Stimulated activated CD8-positive, alpha-beta memory T cell treated with anti-CD3 and anti-CD28 coated beads, Interleukin-4, amount 100 ng/mL, for 1 hour (primary cell): ENCODE results near the gene PRM1.
"Not testable (repeated sequence)": the region's sequence is repeated elsewhere in the genome, so short reads cannot be mapped to it uniquely, and the experiment has no call there.

Source experiments
- DNase-seq, 2 donors: peaks; one replicate each; pipeline ENCODE4 v3.0.0-alpha.2; 2020; ENCODE audit warnings: low read depth in 2 of 2, low spot score in 1 of 2

Gene PRM1

DNA sequence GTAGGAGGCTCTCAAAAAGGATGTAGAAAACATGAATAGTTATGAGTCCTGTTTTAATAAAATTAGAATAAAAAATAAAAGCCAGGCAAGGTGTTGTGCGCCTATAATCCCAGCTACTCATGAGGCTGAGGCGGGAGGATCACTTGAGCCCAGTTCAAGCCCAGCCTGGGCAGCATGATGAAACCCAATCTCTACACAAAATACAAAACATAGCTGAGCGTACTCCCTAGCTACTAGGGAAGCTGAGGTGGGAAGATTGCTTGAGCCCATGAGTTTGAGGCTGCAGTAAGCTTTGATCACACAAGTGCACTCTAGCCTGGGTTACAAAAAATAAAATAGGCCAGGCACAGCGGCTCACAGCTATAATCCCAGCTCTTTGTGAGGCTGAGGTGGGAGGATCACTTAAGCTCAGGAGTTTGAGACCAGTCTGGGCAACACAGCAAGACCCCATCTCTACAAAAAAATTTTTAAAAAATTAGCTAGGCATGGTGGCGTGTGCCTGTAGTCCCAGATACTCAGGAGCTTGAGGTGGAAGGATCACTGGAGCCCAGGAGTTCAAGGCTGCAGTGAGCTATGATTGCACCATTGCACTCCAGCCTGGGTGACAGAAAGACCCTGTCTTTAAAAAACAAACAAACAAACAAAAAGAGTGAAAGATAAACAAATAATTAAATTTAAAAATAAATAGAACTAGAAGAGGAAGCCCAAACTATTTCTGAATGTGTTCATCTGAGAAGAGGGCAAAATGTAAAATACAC, 17.2 kb upstream of the PRM1 start:
- no peak for DNase-seq

DNA sequence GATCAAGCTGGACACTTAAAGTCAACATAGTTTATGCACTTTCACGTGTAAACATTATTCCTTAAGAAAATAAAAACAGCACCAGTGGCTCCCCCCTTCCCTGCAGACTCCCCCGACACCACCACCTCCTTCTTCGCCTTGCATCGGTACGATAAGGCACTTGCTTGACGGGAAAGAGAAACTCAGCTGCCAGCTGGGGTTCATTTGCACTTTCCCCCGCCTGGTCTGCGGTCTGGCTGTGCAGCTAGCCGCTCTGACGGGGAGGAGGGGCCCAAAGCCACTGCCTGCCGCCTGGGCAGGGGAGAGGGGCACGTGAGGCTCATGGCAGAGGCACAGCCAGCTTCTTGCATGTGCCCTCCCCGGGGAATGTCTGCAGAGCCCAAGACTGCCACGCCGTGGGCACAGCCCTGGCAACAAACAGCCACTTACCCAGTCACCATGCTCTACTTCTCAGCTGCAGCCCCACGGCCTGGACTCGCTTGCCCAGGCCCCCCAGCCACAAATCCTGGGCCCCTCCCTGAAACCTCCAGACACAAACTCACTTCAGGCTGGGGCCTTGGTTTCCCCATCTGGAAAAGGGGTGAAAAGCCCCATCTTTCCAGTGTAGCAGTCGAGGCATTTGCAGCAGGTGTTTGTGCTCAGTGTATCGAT, 16.5 kb upstream of the PRM1 start:
- DNase-seq, result peak; percentile 21 to 57

DNA sequence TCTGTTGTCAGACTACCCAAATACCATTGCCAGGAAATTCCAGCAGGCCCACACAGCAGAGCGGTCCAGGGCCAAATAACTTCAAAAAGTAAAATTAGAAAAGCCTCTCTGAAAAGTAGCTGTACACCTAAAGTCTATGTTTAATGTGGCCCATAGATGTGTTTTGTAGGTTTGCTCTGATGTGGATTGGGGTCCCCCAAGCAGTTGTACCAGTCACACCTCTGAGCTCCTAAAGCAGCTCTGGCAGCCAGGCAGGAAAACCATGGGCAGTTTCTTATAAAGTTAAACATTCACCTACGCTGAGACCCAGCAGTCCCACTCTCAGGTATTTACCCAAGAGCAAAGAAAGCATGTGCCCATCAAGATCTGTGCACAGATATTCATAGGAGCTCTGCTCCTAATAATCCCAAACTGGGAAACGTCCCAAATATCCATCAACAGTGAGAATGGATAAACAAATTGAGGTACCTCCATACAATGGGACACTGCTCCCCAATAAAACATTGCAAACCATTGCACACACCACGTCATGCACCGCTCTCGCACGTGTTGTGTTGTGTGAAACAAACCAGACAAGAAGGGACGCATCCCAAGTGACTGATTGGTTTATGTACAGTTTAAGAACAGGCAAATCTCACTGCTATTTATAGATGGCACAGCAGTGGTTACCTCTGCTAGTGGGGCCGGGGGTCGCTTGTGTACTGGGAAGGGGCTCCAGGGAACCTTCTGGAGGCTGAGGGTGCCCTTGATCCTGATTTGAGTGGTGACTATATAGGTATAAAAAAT, 15.8 kb upstream of the PRM1 start:
- DNase-seq, result no peak

DNA sequence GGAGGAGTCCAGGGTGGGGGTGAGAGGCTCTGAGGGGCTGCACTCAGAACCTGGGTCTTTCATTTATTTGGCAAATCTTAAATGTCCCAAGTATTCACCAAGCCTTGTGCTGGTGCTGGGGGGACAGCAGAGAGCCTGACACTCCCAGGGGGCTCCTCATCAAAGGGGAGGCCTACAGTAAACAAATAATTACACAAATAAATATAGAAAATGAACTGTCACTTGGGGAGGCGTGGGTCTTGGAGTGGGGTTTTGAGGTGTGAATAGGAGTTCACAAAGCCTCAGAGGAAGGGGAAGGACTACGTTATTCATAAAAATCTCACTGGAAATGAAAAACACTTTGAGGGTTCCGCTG, 15.2 kb upstream of the PRM1 start:
- no peak for DNase-seq

DNA sequence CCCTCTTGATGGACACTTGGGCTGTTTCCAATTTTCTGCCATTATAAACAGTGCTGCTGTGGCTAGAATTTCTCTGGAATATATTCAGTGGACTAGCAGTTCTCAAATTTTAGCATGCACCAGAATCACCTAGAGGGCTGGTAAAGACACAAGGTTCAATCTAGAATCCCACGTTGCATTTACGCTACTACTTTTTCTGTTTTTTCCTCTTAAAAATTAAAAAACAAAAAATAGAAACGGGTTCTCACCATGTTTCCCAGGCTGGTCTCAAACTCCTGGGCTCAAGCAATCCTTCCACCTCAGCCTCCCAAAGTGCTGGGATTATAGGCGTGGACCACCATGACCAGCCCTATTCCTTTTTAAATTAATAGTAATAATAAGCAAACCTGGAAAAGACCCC, 14.5 kb upstream of the PRM1 start:
- no peak for DNase-seq

DNA sequence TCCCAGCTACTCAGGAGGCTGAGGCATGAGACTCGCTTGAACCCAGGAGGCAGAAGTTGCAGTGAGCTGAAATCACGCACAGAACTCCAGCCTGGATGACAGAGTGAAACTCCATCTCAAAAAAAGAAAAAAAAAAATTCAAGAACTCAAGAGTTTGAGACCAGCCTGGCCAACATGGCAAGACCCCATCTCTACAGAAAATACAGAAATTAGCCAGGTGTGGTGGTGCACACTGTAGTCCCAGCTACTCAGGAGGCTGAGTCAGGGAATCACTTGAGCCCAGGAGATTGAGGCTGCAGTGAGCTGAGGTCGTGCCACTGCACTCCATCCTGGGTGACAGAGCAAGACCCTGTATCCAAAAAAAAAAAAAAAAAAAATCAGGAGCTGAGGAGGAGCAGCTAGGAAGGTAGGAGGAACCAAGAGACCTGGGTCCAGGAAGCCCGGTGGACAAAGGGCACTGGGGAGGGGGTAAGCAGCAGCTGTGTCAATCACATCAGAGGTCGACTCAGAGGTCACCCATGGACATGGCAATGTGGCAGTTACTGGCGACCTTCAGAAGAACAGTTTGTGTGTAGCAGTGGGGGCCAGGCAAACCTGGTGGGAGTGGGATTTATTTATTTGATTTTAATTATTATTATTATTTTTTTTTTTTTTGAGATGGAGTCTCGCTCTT, 11.1 kb upstream of the PRM1 start:
- DNase-seq, result no peak

DNA sequence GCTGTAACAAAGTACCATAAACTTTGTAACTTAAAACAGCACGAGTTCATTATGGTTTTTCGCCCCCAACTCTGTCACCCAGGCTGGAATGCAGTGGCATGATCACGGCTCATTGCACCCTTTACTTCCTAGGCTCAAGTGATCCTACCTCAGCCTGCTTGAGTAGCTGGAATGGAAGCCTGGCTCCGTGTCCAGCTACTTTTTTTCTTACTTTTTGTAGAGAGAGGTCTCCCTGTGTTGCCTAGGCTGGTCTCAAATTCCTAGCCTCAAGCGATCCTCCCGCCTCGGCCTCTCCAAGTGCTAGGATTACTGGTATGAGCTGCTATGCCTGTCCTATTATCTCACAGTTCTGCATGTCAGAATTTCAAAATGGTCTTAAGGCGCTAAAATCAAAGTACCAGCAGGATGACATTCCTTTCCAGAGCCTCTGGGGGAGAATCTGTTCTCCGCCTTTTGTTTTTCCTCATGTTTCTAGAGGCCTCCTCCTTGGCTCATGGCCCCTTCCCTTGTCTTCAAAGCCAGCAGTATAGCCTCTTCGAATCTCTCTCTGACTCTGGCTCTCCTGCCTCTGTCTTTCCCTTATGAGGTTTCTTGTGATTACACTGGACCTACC, 10.1 kb upstream of the PRM1 start:
- no peak for DNase-seq

DNA sequence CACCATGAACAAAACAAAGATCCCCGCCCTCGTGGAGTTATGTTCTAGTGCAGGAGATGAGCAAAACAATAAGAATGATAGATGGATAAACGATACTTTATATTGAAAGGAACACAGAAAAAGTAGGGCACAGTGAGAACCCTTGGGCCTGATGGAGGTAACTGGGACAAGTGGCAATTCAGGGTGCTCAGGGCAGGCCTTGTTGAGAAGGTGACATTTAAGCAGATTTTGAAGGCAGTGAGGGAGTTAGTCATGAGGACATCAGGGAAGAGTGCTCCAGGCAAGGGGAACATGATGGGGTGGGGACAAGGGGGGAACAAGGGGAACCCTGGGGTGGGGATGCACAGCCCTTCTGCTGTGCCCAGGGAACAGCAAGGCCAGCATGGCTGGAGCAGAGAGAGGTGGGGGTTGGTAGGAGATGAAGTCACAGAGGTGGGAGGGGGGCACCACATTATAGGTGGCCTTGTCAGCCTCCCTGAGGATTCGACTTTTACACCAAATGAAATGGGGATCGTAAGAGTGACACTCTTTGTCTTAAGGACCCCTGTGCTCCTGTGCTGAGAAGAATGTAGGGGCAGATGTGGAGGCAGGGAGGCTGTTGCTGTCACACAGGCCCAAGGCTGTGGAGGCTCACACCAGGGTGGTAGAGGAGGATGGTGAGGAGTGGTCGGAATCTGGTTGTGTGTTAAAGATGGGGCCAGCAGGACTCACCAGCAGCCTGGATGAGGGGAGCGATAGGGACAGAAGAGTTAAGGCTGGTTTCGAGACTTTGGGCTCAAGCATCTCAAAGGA, 9.2 kb upstream of the PRM1 start:
- DNase-seq, result no peak

DNA sequence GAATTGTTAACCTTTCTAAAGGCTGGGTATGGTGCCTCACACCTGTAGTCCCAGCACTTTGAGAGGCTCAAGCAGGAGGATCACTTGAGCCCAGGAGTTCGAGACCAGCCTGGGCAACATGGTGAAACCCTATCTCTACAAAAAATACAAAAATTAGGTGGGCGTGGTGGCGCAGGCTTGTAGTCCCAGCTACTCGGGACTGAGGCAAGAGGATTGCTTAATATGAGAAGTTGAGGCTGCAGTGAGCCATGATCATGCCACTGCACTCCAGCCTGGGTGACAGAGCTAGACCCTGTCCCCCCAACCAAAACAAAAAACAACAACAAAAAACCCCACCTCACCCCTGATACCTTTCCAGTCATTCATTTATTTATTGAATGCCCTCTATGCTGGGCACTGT, 8.6 kb upstream of the PRM1 start:
- not testable (repeated sequence) for DNase-seq

DNA sequence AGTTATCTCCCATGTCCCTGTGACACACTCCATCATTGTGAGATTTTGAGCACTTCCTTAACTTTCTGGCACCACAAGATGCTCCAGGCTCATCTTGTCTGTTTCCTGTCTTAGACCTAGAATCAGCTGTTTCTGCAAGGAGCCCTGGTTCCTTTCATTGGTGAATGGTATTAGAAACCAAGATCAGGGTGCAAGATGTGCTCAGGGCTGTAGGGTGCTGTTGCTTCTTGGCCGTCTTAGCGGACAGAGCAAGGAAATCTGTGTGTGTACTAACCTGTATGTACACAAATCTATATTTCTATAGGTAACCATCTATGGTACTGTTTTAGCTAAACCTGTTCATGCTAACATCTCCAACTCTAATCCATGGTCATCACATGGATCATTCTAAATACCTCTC, 8.1 kb upstream of the PRM1 start:
- no peak for DNase-seq

DNA sequence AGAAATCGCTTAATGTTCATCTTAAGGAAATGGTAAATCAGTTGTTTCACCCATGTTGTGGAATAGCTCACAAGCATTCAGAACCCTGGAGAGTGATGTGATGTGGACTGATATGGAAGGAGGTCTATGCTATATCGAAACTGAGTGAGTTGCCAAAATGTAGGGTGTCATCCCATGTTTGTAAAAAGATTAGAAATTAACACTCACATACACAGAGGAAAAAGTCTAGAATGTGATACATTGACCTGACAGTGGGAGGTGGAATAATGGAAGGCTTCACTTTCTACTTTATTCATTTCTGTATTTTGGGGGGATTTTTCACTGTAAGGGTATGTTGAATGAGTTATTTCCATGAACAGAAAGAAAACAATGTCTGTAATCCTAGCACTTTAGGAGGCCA, 4.7 kb upstream of the PRM1 start:
- no peak for DNase-seq

DNA sequence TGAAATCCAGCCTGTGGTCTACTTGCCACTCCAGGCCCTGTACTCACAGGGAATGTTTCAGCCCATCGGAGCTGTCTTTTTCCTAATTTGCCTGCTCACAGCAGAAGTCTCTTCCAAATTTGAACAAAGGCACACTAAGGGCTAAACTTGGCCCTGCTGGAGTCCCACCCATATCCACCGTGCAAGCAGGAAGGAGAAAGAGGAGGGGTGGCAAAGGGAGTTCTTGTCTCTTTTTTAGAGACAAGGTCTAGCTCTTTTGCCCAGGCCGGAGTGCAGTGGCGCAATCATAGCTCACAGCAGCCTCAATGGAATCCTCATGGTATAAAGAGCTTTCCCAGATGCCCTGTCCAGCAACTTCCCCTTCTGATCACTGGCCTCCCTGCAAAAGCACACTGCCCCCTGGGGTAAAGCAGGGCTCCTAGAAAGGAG, 2.7 kb upstream of the PRM1 start:
- no peak for DNase-seq

DNA sequence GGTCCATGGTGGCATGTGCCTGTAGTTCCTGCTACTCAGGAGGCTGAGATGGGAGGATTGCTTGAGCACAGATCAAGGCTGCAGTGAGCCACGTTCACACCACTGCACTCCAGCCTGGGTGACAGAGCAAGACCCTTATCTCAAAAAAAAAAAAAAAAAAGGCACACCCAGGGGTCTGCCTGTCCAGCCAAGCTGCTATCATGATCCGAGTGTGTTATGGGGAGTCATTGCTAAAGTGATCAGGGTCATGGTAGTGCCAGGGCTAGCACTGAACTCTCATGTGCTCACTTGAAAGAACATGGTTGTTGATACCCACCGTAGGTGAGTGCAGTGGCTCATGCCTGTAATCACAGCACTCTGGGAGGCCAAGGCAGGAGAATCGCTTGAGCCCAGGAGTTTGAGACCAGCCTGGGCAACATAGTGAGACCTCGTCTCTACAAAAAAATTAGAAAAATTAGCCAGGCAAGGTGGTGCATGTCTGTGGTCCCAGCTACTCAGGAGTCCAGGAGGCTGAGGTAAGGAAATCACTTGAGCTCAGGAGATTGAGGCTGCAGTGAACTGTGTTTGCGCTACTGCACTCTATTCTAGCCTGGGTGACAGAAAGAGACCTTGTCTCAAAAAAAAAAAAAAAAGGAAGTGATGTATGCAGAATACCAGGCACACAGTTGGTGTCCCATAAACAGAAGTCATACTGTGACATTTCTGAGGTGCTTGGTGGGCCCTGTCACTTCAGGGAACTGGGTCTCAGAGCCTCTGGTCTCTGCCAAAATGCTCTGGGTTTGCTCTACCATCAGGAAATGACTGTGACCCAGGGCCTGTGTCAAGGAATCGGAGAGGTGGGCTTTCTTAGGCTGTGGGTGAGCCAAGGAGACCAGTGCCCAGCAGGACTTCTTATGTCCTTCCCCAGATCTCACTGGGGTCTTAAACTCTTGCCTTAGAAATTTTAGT, 2.2 kb downstream of the PRM1 start:
- DNase-seq, result no peak

DNA sequence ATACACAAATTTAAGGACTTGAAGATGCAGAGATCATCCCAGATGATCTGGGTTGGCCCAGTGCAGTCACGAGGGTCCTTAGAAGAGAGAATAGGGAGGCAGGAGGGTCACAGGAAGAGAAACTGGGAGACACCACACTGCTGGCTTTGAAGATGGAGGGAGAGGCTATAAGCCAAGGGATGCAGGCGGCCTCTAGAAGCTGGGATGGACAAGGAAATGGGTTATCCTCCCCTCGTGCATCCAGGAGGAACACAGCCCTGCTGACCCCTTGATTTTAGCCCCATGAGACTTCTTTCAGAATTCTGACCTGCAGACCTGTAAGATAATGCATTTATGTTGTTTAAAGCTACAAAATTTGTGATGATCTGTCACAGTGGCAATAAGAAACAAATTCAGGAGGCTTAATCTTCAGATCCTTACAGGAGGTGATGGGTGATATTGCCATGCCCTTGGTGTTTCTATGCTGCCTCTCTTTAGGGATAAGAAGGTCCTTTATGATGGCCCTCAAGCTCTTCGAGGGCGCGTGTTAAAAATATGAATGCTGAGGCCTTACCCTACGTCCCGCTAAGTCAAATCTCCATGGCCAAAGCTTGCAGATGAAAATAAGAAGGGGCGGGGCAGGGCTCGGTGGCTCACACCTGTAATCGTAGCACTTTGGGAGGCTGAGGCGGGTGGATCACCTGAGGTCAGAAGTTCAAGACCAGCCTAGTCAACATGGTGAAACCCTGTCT, 3.4 kb downstream of the PRM1 start:
- no peak for DNase-seq

DNA sequence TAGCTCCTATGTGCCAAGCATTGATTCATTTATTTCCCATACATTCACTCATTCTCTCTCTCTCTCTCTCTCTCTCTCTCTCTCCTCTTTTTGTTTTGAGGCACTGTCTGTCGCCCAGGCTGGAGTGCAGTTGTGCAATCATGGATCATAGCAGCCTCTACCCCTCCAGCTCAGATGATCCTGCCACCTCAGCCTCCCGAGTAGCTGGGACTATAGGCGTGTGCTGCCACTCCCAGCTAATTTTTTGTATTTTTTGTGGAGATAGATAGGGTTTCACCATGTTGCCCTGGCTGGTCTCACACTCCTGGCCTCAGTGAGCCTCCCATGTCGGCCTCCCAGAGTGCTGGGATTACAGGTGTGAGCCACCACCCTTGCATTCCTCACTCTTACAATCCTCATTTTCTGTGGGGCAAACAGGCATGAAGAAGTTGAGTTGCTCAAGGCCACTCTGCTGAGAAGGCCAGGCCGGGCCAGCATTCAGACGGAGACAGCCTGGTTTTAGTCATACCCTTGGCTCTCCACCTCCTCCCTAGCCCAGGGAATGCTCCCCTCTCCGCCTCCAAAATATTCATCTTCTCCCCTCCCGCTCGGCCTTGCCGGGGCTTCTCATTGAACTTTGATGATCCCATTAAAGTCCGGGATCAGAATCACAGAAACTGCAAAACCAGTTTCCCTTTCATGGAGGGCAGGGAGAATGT, 4.1 kb downstream of the PRM1 start:
- DNase-seq, result no peak

DNA sequence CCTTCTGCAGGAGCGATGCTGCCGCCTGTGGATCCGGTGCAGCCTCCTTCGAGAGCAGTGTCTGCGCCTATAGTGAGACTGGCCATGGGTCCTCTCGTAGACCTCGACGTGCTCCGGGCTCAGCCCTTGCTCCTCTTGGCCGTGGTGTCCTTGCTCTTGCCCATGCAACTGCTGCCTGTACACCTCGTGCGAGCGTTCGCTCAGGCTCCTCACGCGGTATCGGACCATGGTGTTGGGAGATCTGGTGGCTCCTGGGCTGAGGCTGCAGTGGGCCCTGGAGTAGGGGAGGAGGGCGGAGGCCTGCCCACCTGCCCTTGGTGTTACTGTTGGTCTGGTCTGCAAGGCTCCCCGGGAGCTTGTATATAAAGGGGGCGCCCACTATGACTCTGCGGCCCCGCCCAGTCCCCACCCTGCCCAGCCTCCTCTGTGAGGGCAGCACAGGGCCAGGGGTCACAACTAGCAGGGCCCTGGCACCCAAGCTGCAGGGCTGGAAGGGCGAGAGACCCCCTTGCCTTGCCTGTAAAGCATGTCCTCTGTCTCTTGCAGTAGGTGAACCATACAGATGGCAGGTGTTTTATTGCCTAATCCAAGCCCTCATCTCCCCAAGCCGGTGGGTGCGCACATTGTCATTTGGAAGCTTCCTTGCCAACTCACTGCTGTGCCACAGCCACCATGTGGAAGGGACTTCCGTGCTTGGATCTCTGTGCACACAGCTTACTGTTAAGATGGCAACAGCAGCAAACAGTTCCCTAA, 4.8 kb downstream of the PRM1 start, which contains the start of gene PRM2:
TSS of gene PRM2 (minus strand) at position 338 of the 753 bp plus-strand sequence. CDS start at position 228, 110 bp downstream.
- no peak for DNase-seq

DNA sequence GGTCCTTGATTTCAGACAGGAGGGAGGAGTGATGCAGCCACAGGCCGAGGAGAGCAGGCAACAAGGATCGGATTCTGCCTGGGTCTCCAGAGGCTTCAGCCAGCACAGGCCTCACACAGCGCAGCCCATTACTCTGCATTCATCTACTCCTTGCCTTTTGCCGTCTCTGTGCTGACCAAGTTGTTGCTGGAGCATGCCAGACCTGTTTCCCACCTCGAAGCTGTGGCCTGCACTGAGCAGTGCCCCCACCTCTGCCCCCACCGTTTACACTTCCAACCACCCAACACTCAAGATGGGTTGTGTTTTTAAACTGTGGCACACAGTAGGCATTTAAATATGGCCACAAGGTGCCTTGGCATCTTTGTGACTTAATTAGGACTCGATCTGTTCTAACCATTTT, 6.2 kb downstream of the PRM1 start:
- DNase-seq, result no peak
